HepG2 (cell line): ENCODE results near the gene DHRS4L2. TPM values are rescaled to one million over a fixed set of nuclear protein-coding genes. Genes with fewer than 3 reads are reported as not detected.
A peak's percentile ranks its signal among the peaks of the same experiment; 100 is the strongest.

Experiments
- AHR ChIP-seq: IDR thresholded peaks from 2 replicates; pipeline ENCODE4 v1.6.1; 2018; ENCODE audit warnings: missing genetic modification reagents, missing compliant biosample characterization
- ATF3 ChIP-seq: sonication (generic); formaldehyde crosslinking; IDR thresholded peaks from 2 replicates; pipeline ENCODE4 v1.4.0; 2020; ENCODE audit warnings: missing genetic modification reagents
- CREB1 ChIP-seq, 2 experiments: fragments of 450-650 bp in 1 of 2; IDR thresholded peaks; 2 replicates each; pipeline ENCODE4 v1.6.1; 2016 to 2017; ENCODE audit warnings: control low read depth in 1 of 2, mild to moderate bottlenecking in 1 of 2, missing compliant biosample characterization in 1 of 2, missing genetic modification characterization in 1 of 2
- KDM2A ChIP-seq: sonication (generic); formaldehyde crosslinking; IDR thresholded peaks from 2 replicates; pipeline ENCODE4 v1.4.0; 2020; ENCODE audit warnings: low read depth, missing genetic modification reagents, borderline replicate concordance
- KDM6A ChIP-seq: IDR thresholded peaks from 2 replicates; pipeline ENCODE4 v1.6.1; 2016; ENCODE audit warnings: low read depth
- KLF11 ChIP-seq: IDR thresholded peaks from 2 replicates; pipeline ENCODE4 v1.6.1; 2016; ENCODE audit warnings: missing compliant biosample characterization
- NRL ChIP-seq: sonication (generic); formaldehyde crosslinking; IDR thresholded peaks from 2 replicates; pipeline ENCODE4 v1.5.0; 2020; ENCODE audit warnings: missing genetic modification reagents, mild to moderate bottlenecking, moderate library complexity, borderline replicate concordance
- PCBP2 ChIP-seq: fragments of 200-400 bp; formaldehyde crosslinking; optimal IDR thresholded peaks from 2 replicates; pipeline ENCODE3; 2018; ENCODE audit warnings: low read length, low read depth; ENCODE audit not compliant: poor library complexity, severe bottlenecking
- REPIN1 ChIP-seq: sonication (generic); formaldehyde crosslinking; IDR thresholded peaks from 2 replicates; pipeline ENCODE4 v1.8.0; 2022; ENCODE audit warnings: missing genetic modification reagents, low read depth, mild to moderate bottlenecking, borderline replicate concordance
- RFX3 ChIP-seq: IDR thresholded peaks from 2 replicates; pipeline ENCODE4 v1.6.1; 2016; ENCODE audit warnings: missing biosample characterization, missing genetic modification reagents
- TCF7 ChIP-seq: sonication (generic); IDR thresholded peaks from 2 replicates; pipeline ENCODE4 v1.6.1; 2016; ENCODE audit warnings: antibody characterized with exemption, low read depth
- TCF7L2 ChIP-seq: IDR thresholded peaks from 2 replicates; pipeline ENCODE4 v1.6.1; 2011; ENCODE audit warnings: mild to moderate bottlenecking, low read depth, low read length, moderate library complexity
- ZBTB26 ChIP-seq: IDR thresholded peaks from 2 replicates; pipeline ENCODE4 v1.6.1; 2016; ENCODE audit warnings: missing compliant biosample characterization, missing genetic modification reagents, borderline replicate concordance
- ZBTB37 ChIP-seq: sonication (generic); formaldehyde crosslinking; IDR thresholded peaks from 2 replicates; pipeline ENCODE4 v1.4.0; 2020; ENCODE audit warnings: mild to moderate bottlenecking, missing genetic modification reagents
- ZIK1 ChIP-seq: sonication (generic); formaldehyde crosslinking; IDR thresholded peaks from 2 replicates; pipeline ENCODE4 v1.5.0; 2020; ENCODE audit warnings: mild to moderate bottlenecking, low read depth, missing genetic modification reagents, borderline replicate concordance
- ZMYM2 ChIP-seq: sonication (generic); formaldehyde crosslinking; IDR thresholded peaks from 2 replicates; pipeline ENCODE4 v1.8.0; 2022; ENCODE audit warnings: mild to moderate bottlenecking, missing genetic modification reagents
- ZNF296 ChIP-seq: sonication (generic); formaldehyde crosslinking; conservative IDR thresholded peaks from 2 replicates; pipeline ENCODE4 v1.5.0; 2020; ENCODE audit warnings: mild to moderate bottlenecking, missing genetic modification reagents
- ZNF597 ChIP-seq: sonication (generic); formaldehyde crosslinking; IDR thresholded peaks from 2 replicates; pipeline ENCODE4 v1.5.0; 2020; ENCODE audit warnings: missing genetic modification reagents
- ZNF720 ChIP-seq: sonication (generic); formaldehyde crosslinking; IDR thresholded peaks from 2 replicates; pipeline ENCODE4 v1.4.0; 2020; ENCODE audit warnings: missing genetic modification reagents
- ZNF724P ChIP-seq: sonication (generic); formaldehyde crosslinking; IDR thresholded peaks from 2 replicates; pipeline ENCODE4 v1.8.0; 2022; ENCODE audit warnings: missing genetic modification reagents, borderline replicate concordance
- ZNF75D ChIP-seq: sonication (generic); formaldehyde crosslinking; IDR thresholded peaks from 2 replicates; pipeline ENCODE4 v1.8.1; 2023; ENCODE audit warnings: missing genetic modification reagents, mild to moderate bottlenecking, borderline replicate concordance
- ZNF777 ChIP-seq: sonication (generic); formaldehyde crosslinking; IDR thresholded peaks from 2 replicates; pipeline ENCODE4 v1.4.0; 2020; ENCODE audit warnings: missing genetic modification reagents
- polyA plus RNA-seq, 8 experiments: library from polyadenylated mRNA; depleted of rRNA in 3 of 8; stranded (reverse) in 7 of 8; unstranded in 1 of 8; fragments of >200 nt; fragmentation: Illumina TruSeq in 4 of 8; extraction: Trizol in 4 of 8; gene quantifications; 2 replicates each; pipeline versions ENCODE4 v1.2.1 to v1.2.3, GENCODE V29; 2011 to 2016; ENCODE audit warnings: low read depth in 4 of 8, missing spikeins in 1 of 8, mixed read lengths in 1 of 8; ENCODE audit not compliant: insufficient read depth in 1 of 8
- total RNA-seq, 5 experiments: library from RNA; depleted of rRNA; stranded (reverse); fragments of >200 nt; fragmentation: Illumina TruSeq; extraction: Trizol; gene quantifications; 2 replicates each; pipeline ENCODE4 v1.2.3, GENCODE V29; 2016; ENCODE audit warnings: low read depth in 1 of 5

Gene DHRS4L2
- total and polyA plus RNA-seq, 2 of the 13 experiments (the other 11 are each of a cell fraction or from before 2014, with no cell fraction given) = 24.7 to 38.2 TPM

- TF ChIP-seq TCF7 (no peak), KDM2A (CRISPR knock-in tag) (peak; percentile 93), ZNF720 (no peak), ZNF724P (CRISPR knock-in tag) (peak; percentile 96; the same call in 1 of the 2 replicates), ZIK1 (CRISPR knock-in tag) (peak; percentile 97), ZNF296 (CRISPR knock-in tag) (no peak; the same call in none of the 2 replicates), CREB1 (IDR thresholded peaks at IDR 0.05) (no peak), CREB1 (CRISPR knock-in tag; IDR thresholded peaks at IDR 0.05) (no peak), REPIN1 (no peak), ZNF777 (CRISPR knock-in tag) (peak; percentile 99), KLF11 (no peak; the same call in 1 of the 2 replicates), ZNF75D (peak; percentile 92; the same call in 1 of the 2 replicates), NRL (CRISPR knock-in tag) (no peak; the same call in none of the 2 replicates), PCBP2 (no peak), AHR (CRISPR knock-in tag) (peak; percentile 75; the same call in 1 of the 2 replicates), ATF3 (CRISPR knock-in tag) (no peak; the same call in 1 of the 2 replicates), ZMYM2 (CRISPR knock-in tag) (0 out of 2 replicates have a peak, but pooled peaks have one; percentile 33), ZNF597 (CRISPR knock-in tag) (0 out of 2 replicates have a peak, but pooled peaks have one; percentile 55), ZBTB26 (CRISPR knock-in tag) (no peak), ZBTB37 (no peak), RFX3 (CRISPR knock-in tag) (no peak), TCF7L2 (no peak), KDM6A (no peak)
Measured at GRCh38 chr14:24051789-24052655, 63.3 kb downstream of the DHRS4L2 start, which contains the start of gene CARMIL3 (continued).
